K562 (cell line): ENCODE results near the gene FGF10. TPM values are rescaled to one million over a fixed set of nuclear protein-coding genes. Genes with fewer than 3 reads are reported as not detected.

Experiments used
- ATAC-seq: fragments of 200-7000 bp; cut with Tn5 transposase; 3 replicates; pipeline ENCODE4 v1.9.1; 2020; ENCODE audit warnings: moderate library complexity
- BruUV-seq: library from RNA; stranded (reverse); fragments of 400-500 nt; replicated peaks from 2 replicates; lab custom pipeline; 2021; lab: Mats Ljungman, UMichigan
- CTCF ChIA-PET: fragments of 300-600 bp; formaldehyde crosslinking; extraction: SDS; loops from one replicate; lab custom pipeline; 2021; ENCODE audit warnings: low intra/inter-chr PET ratio; lab: Yijun Ruan, JAX
- POLR2A ChIA-PET: fragments of 300-600, 350-650 bp; sonication (Branson Sonifier 250); formaldehyde crosslinking; extraction: SDS; loops from one replicate; lab custom pipeline; 2021; ENCODE audit warnings: antibody characterized with exemption, inconsistent platforms; lab: Yijun Ruan, JAX
- DNase-seq, 4 experiments: peaks; one replicate each; pipeline versions ENCODE4 v3.0.0 to v3.0.0-alpha.2; 2011 to 2018; ENCODE audit warnings: low spot score in 3 of 4, mixed read lengths in 3 of 4; ENCODE audit errors: extremely low read depth in 1 of 4
- FAIRE-seq: peaks from 2 replicates; lab custom pipeline; 2011; peaks lifted over from hg19 to GRCh38; lab: Jason Lieb, UNC
- H2AFZ ChIP-seq: 2 replicates; pipeline ENCODE4 v1.6.0; 2011; ENCODE audit warnings: low read depth, low read length, control low read depth, inconsistent platforms
- H3K27ac ChIP-seq: fragments of 200-600 bp; 3 replicates; pipeline ENCODE4 v1.8.0; 2011; ENCODE audit warnings: low read depth, mild to moderate bottlenecking, control low read depth, inconsistent platforms, low read length, moderate library complexity, mixed read lengths; ENCODE audit errors: extremely low read depth
- H3K27me3 ChIP-seq, 2 experiments: fragments of 300-600 bp in 1 of 2; 2 replicates in 1 of 2; 3 replicates in 1 of 2; pipeline versions ENCODE4 v1.6.0 to v1.8.0; 2011; ENCODE audit warnings: inconsistent platforms in 2 of 2, low read length in 2 of 2, mild to moderate bottlenecking in 1 of 2, mixed read lengths in 1 of 2, moderate library complexity in 1 of 2; ENCODE audit not compliant: control insufficient read depth in 2 of 2, insufficient read depth in 2 of 2
- H3K36me3 ChIP-seq: fragments of 300-600 bp; 3 replicates; pipeline ENCODE4 v1.8.0; 2011; ENCODE audit warnings: mild to moderate bottlenecking, low read length, inconsistent platforms; ENCODE audit not compliant: control insufficient read depth, insufficient read depth
- H3K4me1 ChIP-seq, 2 experiments: fragments of 200-600 bp in 1 of 2; replicated peaks in 1 of 2; 2 replicates in 1 of 2; 3 replicates in 1 of 2; pipeline versions ENCODE4 v1.5.1 to v1.8.0; 2011; ENCODE audit warnings: inconsistent platforms in 2 of 2, low read length in 2 of 2, mild to moderate bottlenecking in 1 of 2, mixed read lengths in 1 of 2, moderate library complexity in 1 of 2; ENCODE audit not compliant: control insufficient read depth in 2 of 2, insufficient read depth in 2 of 2
- H3K4me2 ChIP-seq: 2 replicates; pipeline ENCODE4 v1.6.1; 2011; ENCODE audit warnings: low read length, control low read depth, inconsistent platforms, mixed read lengths; ENCODE audit not compliant: insufficient read depth
- H3K4me3 ChIP-seq: fragments of 200-600 bp; sonication (generic), shearing (Covaris generic); 2 replicates; pipeline ENCODE4 v1.5.1; 2016; ENCODE audit warnings: control low read depth, inconsistent platforms
- H3K79me2 ChIP-seq: fragments of 200-600 bp; 3 replicates; pipeline ENCODE4 v1.8.0; 2011; ENCODE audit warnings: low read length, inconsistent platforms; ENCODE audit not compliant: control insufficient read depth, insufficient read depth
- H3K9ac ChIP-seq, 2 experiments: 2 replicates each; pipeline versions ENCODE4 v1.6.0 to v1.6.1; 2011; ENCODE audit warnings: low read depth in 2 of 2, low read length in 2 of 2, control low read depth in 1 of 2, inconsistent platforms in 1 of 2, mild to moderate bottlenecking in 1 of 2, mixed read lengths in 1 of 2; ENCODE audit not compliant: insufficient read depth in 1 of 2
- H3K9me1 ChIP-seq: one replicate; pipeline ENCODE4 v1.6.0; 2011; ENCODE audit warnings: inconsistent platforms, mild to moderate bottlenecking, low read length, moderate library complexity; ENCODE audit not compliant: control insufficient read depth, insufficient read depth
- H3K9me3 ChIP-seq: replicated peaks from 2 replicates; pipeline ENCODE4 v1.5.1; 2011; ENCODE audit warnings: low read depth, low read length, inconsistent platforms; ENCODE audit not compliant: control insufficient read depth, insufficient read depth
- H4K20me1 ChIP-seq: replicated peaks from 2 replicates; pipeline ENCODE4 v1.6.1; 2011; ENCODE audit warnings: low read length, inconsistent platforms, mixed read lengths; ENCODE audit not compliant: control insufficient read depth, insufficient read depth
- ARID2 ChIP-seq: fragments of 450-650 bp; IDR thresholded peaks from 2 replicates; pipeline ENCODE4 v1.6.1; 2017; ENCODE audit warnings: antibody characterized with exemption, mild to moderate bottlenecking
- NFIC ChIP-seq: fragments of 450-650 bp; IDR thresholded peaks from 2 replicates; pipeline ENCODE4 v1.6.1; 2017; ENCODE audit warnings: mild to moderate bottlenecking, inconsistent platforms
- ZNF134 ChIP-seq: fragments of 250-450 bp; sonication (Bioruptor Pico); conservative IDR thresholded peaks from 2 replicates; pipeline ENCODE4 v1.4.0; 2020
- WGBS: fragments of 100-300 bp; shearing (Covaris generic); methylation state at CpG from one replicate; pipeline ENCODE4 v1.1.6; 2016; ENCODE audit warnings: low coverage, mixed read lengths; ENCODE audit not compliant: insufficient coverage; ENCODE audit errors: missing lambda C conversion rate; 5-methylcytosine and 5-hydroxymethylcytosine counted together
- in situ Hi-C: fragments of 300-500 bp; cut with MboI; formaldehyde crosslinking; loops from 4 replicates; pipeline ENCODE4 v1.15.0; 2018; ENCODE audit warnings: inconsistent platforms, mixed read lengths
- intact Hi-C: fragments of 100-400 bp; cut with micrococcal nuclease; formaldehyde crosslinking; loops from 2 replicates; pipeline ENCODE4 v1.14.2; 2022
- polyA plus RNA-seq, 8 experiments: library from polyadenylated mRNA; depleted of rRNA in 4 of 8; stranded (reverse) in 5 of 8; unstranded in 3 of 8; fragments of >200 nt; fragmentation: Nextera tagmentation in 2 of 8; fragmentation: Illumina TruSeq in 1 of 8; extraction: Ambion mirVana in 2 of 8; extraction: Trizol in 1 of 8; gene quantifications; 2 replicates each; pipeline versions ENCODE4 v1.2.1 to v1.2.3, GENCODE V29; 2011 to 2014; ENCODE audit warnings: inconsistent platforms in 1 of 8, missing spikeins in 1 of 8
- total RNA-seq, 7 experiments: library from RNA; depleted of rRNA in 6 of 7; stranded (reverse); fragments of >200 nt in 6 of 7; fragmentation: Illumina TruSeq in 2 of 7; extraction: Trizol in 2 of 7; gene quantifications; 2 replicates each; pipeline versions ENCODE4 v1.2.1 to v1.2.3, GENCODE V29; 2011 to 2021; ENCODE audit warnings: low replicate concordance in 1 of 7

Gene FGF10
- total and polyA plus RNA-seq, 9 of the 15 experiments (the other 6 are each of a cell fraction or from before 2014, with no cell fraction given) = not detected

- 0% methylated on average over 4 of the region's 4 CpGs for WGBS
Observed at GRCh38 chr5:44401611-44402010, 12.4 kb upstream of the FGF10 start.

GRCh38 chr5:44398382-44398781, 9.2 kb upstream of the FGF10 start:
- no peaks in the 10 kb centered on the region for H4K20me1 ChIP-seq
- no peaks in the 10 kb centered on the region for H3K27me3 ChIP-seq
- H3K36me3 ChIP-seq = no peaks in the 10 kb centered on the region
- no peaks in the 10 kb centered on the region for H3K4me1 ChIP-seq
- DNase-seq (no peak), FAIRE-seq (no peak), ATAC-seq (no peak)
- no peaks in the 10 kb centered on the region for H3K9me3 ChIP-seq
- in situ Hi-C loops = no loop called here
- BruUV-seq = no TSS peak
- H3K4me3 ChIP-seq = no peak overlapping the region
- no peak for TF ChIP-seq NFIC
- POLR2A ChIA-PET = no interaction called here
- no peak overlapping the region for H2AFZ ChIP-seq
- no peak overlapping the region for H3K9ac ChIP-seq
- no peak overlapping the region for H3K4me2 ChIP-seq
- H3K9me1 ChIP-seq = no peaks in the 10 kb centered on the region
- CTCF ChIA-PET = no interaction called here
- no peak overlapping the region for H3K27ac ChIP-seq
- no peaks in the 10 kb centered on the region for H3K79me2 ChIP-seq
- intact Hi-C loops = no loop called here

More at GRCh38 chr5:44401611-44402010, 12.4 kb upstream of the FGF10 start:
- ChIA-PET POLR2A (no interaction called here), CTCF (no interaction called here)
- Histone ChIP-seq H3K36me3 (no peaks in the 10 kb centered on the region), H3K4me3 (no peak overlapping the region), H3K9ac (no peak overlapping the region), H3K79me2 (no peaks in the 10 kb centered on the region), H3K9me1 (no peaks in the 10 kb centered on the region), H3K4me2 (no peak overlapping the region), H4K20me1 (no peaks in the 10 kb centered on the region), H3K9me3 (no peaks in the 10 kb centered on the region), H3K4me1 (no peaks in the 10 kb centered on the region), H3K27ac (no peak overlapping the region), H3K27me3 (no peaks in the 10 kb centered on the region), H2AFZ (no peak overlapping the region)
- no TSS peak for BruUV-seq
- ATAC-seq (no peak), FAIRE-seq (no peak), DNase-seq (no peak)
- intact Hi-C loops (no loop called here), in situ Hi-C loops (no loop called here)
- peak; percentile 86 for TF ChIP-seq ZNF134 (CRISPR knock-in tag)
- TF ChIP-seq ARID2 = no peak
